Esophagus squamous epithelium (tissue), 5 donors: ENCODE results near the gene SLC9A9. TPM values are rescaled to one million over a fixed set of nuclear protein-coding genes. Genes with fewer than 3 reads are reported as not detected.

Experiments used
- DNase-seq: peaks from one replicate; lab custom pipeline; 2025; lab: John Stamatoyannopoulos, UW
- H3K27ac ChIP-seq, 4 donors: fragments of 200-600 bp; sonication (generic); one replicate each; pipeline ENCODE4 v1.5.1; 2016 to 2019; ENCODE audit warnings: mild to moderate bottlenecking in 1 of 4
- H3K27me3 ChIP-seq, 4 donors: fragments of 200-600 bp; sonication (generic); 1 replicate in 3 of 4; 2 replicates in 1 of 4; pipeline versions ENCODE4 v1.5.1 to v1.6.0; 2017 to 2021; ENCODE audit warnings: antibody characterized with exemption in 1 of 4
- H3K36me3 ChIP-seq, 3 donors: fragments of 200-600 bp; sonication (generic); one replicate each; pipeline ENCODE4 v1.5.1; 2016 to 2019
- H3K4me1 ChIP-seq, 3 donors: fragments of 200-600 bp; sonication (generic); one replicate each; pipeline ENCODE4 v1.5.1; 2017 to 2019
- H3K4me3 ChIP-seq, 4 donors: fragments of 200-600 bp; sonication (generic); 1 replicate in 3 of 4; 2 replicates in 1 of 4; pipeline ENCODE4 v1.5.1; 2016 to 2019; ENCODE audit warnings: mild to moderate bottlenecking in 2 of 4, moderate library complexity in 1 of 4
- H3K9me3 ChIP-seq, 3 donors: fragments of 200-600 bp; sonication (generic); one replicate each; pipeline ENCODE4 v1.5.1; 2016 to 2019
- POLR2A ChIP-seq, 4 donors: fragments of 450-650 bp; IDR thresholded peaks; one replicate each; pipeline ENCODE4 v1.6.1; 2017; ENCODE audit warnings: antibody characterized with exemption in 4 of 4, mild to moderate bottlenecking in 4 of 4, moderate library complexity in 3 of 4
- WGBS, 2 donors: methylation state at CpG; one replicate each; pipeline ENCODE4 v1.1.5; 2018; 5-methylcytosine and 5-hydroxymethylcytosine counted together
- intact Hi-C: fragments of 100-400 bp; cut with DNase I; formaldehyde crosslinking; loops from one replicate; pipeline ENCODE4 v1.15.0; 2022
- total RNA-seq, 4 donors: library from RNA; depleted of rRNA; stranded (reverse); fragments of >200 nt; gene quantifications; one replicate each; pipeline ENCODE4 v1.1.0, GENCODE V29; 2016
- TF ChIP-seq, protein P1 (sequence below), 6 experiments: fragments of 450-650 bp in 4 of 6; fragments of 200-600 bp in 2 of 6; sonication (generic) in 2 of 6; IDR thresholded peaks; one replicate each; pipeline ENCODE4 v1.5.1; 2016 to 2019; ENCODE audit warnings: antibody characterized with exemption in 6 of 6, mild to moderate bottlenecking in 4 of 6, moderate library complexity in 4 of 6
- donor health status: DM: yes; HTN: yes; CAD: no.

The SLC9A9 gene
- total RNA-seq, 4 donors from 2014 or later = 11.2 to 22.3 (median 18.9) TPM

DNA sequence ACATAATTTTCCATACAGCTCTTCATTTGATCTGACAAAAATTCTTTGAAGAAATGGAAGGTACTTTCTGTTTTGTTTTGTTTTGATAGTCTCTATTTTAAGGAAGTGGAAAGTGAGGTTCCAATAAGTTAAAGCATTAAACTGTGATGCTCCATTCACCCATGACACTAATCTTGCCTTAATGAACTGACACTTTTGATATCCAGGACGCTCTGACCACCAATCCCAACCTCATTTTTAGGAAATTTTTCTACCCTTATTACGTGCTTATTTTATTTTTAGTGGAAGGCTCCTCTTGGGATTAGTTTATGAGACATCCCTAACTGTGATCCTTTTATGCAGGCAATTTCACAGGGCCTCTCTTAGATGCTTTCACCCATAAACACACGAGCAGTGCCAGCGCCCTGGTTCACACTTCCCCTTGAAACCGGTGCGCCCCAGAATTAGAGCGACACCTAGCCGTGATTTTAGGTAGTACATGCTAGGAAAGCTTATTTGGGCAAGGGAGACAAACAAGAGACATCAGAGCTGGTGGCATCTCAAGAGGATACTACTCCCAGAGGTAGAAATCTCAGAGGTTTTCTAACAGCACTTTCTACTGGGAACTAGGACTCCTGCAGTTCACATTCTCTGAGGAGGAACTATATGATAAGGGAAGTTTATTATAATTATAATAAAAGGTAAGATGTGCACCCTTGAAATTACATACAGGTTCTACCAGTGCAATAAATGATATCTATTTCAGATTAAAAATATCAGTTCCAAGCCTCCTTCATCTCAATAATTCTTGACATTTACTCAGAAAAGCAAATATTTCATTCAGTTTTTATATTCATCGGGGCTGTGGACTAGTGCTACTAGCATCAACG lies 173.9 kb downstream of the SLC9A9 start:
- intact Hi-C loops = no loop called here
- H3K27ac ChIP-seq = no peak overlapping the region
- no peak for TF ChIP-seq POLR2A (IDR thresholded peaks at IDR 0.05)
- TF ChIP-seq, protein P1, sequence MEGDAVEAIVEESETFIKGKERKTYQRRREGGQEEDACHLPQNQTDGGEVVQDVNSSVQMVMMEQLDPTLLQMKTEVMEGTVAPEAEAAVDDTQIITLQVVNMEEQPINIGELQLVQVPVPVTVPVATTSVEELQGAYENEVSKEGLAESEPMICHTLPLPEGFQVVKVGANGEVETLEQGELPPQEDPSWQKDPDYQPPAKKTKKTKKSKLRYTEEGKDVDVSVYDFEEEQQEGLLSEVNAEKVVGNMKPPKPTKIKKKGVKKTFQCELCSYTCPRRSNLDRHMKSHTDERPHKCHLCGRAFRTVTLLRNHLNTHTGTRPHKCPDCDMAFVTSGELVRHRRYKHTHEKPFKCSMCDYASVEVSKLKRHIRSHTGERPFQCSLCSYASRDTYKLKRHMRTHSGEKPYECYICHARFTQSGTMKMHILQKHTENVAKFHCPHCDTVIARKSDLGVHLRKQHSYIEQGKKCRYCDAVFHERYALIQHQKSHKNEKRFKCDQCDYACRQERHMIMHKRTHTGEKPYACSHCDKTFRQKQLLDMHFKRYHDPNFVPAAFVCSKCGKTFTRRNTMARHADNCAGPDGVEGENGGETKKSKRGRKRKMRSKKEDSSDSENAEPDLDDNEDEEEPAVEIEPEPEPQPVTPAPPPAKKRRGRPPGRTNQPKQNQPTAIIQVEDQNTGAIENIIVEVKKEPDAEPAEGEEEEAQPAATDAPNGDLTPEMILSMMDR (IDR thresholded peaks at IDR 0.05) = peak; percentile 70 to 94 (median 85)
- DNase-seq = peak; percentile 27
- no peaks in the 10 kb centered on the region for H3K27me3 ChIP-seq
- H3K4me1 ChIP-seq = peaks cover 0 to 6% (median 0%) of the 10 kb centered on the region in 3 donors
- no peak overlapping the region for H3K4me3 ChIP-seq
- H3K9me3 ChIP-seq = no peaks in the 10 kb centered on the region
- no peaks in the 10 kb centered on the region for H3K36me3 ChIP-seq
- 35 to 59% methylated on average over 5 to 10 of the region's 10 CpGs for WGBS, 2 donors

DNA sequence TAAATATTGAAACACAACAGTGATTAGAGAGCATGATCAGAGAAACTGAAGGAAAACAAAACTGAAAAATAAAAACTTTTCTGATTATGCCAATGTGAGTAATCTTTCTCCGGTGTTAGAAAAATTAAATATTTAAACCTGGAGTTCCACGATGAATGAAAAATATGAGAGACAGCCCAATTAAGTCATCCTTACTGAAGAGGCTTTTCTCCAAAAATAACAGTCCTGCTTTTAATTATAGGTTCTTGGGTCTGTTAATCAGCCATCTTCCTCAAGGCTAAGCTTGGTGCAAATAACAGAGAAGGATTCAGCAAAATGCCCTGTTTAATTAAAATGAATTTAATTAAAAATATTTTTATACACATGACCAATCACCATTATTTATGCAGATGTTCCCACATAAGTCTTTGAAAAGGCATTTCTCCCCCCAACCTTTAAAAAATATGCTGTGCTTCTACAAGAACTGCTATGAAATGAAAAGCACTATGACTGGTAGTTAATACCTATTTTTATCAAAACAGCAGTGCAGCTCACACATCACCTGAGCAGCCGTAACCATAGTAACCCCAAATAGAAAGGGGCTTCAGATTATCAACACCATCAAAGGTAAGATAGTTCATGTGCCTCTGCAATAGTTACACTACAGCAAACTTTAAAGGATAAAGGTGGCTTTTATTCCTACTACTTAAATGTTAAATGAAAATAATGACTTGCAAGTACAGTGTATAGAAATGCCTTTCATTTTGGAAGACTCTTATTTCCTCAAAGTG lies 175.7 kb downstream of the SLC9A9 start:
- Histone ChIP-seq H3K4me1 (peaks cover 0 to 6% (median 0%) of the 10 kb centered on the region in 3 donors), H3K9me3 (no peaks in the 10 kb centered on the region), H3K36me3 (no peaks in the 10 kb centered on the region), H3K4me3 (no peak overlapping the region), H3K27me3 (no peaks in the 10 kb centered on the region), H3K27ac (no peak overlapping the region)
- no peak for TF ChIP-seq POLR2A (IDR thresholded peaks at IDR 0.05)
- TF ChIP-seq, protein P1 (IDR thresholded peaks at IDR 0.05) = no peak
- intact Hi-C loops = no loop called here
- DNase-seq = no peak
- 84% methylated on average over 3 of the region's 3 CpGs for WGBS, 2 donors

DNA sequence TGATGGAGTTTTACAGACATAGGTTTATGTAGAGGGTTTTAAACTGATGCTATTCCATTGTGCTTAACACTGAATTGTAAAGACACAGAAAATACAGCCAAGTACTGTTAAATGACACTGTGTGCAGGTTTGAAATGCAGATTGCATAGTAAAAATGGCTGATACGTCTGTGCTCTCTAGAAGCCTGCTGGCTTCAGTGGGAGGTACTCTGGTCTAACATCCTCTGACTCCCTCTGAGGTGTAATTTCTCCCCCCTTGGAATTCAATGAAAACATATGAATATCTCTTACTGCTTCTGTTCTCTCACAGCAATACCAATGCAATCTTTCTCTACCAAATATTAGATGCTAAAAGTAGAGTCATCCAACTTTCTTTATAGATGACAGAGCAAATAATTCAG lies 176.6 kb downstream of the SLC9A9 start:
- Histone ChIP-seq H3K27ac (no peak overlapping the region), H3K27me3 (no peaks in the 10 kb centered on the region), H3K36me3 (no peaks in the 10 kb centered on the region), H3K4me1 (peaks cover 0 to 6% (median 0%) of the 10 kb centered on the region in 3 donors), H3K9me3 (no peaks in the 10 kb centered on the region), H3K4me3 (no peak overlapping the region)
- no peak for TF ChIP-seq POLR2A (IDR thresholded peaks at IDR 0.05)
- TF ChIP-seq, protein P1 (IDR thresholded peaks at IDR 0.05) = no peak
- 76 to 92% methylated on average over 1 of the region's 1 CpG for WGBS, 2 donors
- DNase-seq = no peak
- intact Hi-C loops = no loop called here

DNA sequence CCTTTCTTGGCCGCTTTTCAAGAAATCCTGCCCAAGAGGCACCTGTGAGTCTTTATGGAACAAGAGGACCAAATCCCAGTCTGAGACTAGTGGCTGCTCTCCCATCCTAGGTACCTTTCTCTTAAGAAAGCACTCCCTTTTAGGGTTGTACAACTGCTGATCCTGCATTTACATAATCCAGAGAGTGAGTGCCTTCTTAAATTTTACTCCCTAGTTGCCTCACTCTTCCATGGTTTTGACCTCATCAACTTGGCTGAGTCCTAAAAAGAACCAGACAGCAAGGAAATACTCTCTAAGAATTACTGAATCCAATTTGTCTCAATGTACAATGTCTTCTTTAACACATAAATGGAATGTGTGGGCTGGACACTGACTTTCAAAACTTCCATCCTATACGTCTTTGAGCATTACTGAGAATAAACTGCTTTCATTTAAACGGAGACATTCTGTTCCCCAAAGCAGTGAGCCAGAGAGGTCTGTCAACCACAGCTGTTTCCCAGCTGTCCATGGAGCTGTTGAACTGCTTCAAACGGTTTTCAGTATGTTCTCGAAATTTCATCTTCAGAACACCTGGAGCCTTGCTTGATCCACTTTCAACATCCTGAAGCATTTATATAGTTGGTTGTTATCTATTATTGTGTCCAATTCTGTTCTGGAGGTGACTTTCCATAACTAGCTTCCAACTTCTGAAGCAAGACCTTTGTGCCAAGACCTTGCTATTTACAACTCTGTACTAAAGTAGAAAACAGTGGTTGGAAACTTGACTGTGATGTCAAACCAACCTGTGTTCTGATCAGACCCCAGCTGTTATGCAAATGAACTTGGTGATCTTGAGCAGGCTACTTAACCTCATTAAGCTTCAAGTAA lies 179.1 kb downstream of the SLC9A9 start:
- Histone ChIP-seq H3K36me3 (no peaks in the 10 kb centered on the region), H3K27me3 (no peaks in the 10 kb centered on the region), H3K4me1 (peaks cover 0 to 1% (median 0%) of the 10 kb centered on the region in 3 donors), H3K27ac (peak overlapping the region in 1 of 4 donors; percentile 49), H3K4me3 (no peak overlapping the region), H3K9me3 (no peaks in the 10 kb centered on the region)
- intact Hi-C loops = no loop called here
- TF ChIP-seq, protein P1 (IDR thresholded peaks at IDR 0.05) = no peak
- TF ChIP-seq POLR2A (IDR thresholded peaks at IDR 0.05) = no peak
- WGBS, 2 donors = 71 to 85% methylated on average over 5 of the region's 5 CpGs
- no peak for DNase-seq
